Kidney capillary endothelial cell (primary cell): Measurements from ENCODE around the gene IGSF3.
"Not testable (repeated sequence)": the region's sequence is repeated elsewhere in the genome, so short reads cannot be mapped to it uniquely, and the experiment has no call there.

Source experiments
- DNase-seq: peaks from one replicate; pipeline ENCODE4 v3.0.0-alpha.2; 2018; ENCODE audit warnings: low spot score

IGSF3 gene

GRCh38 chr1:116573431-116574095 is 94.0 kb downstream of the IGSF3 start:
- DNase-seq: no peak

GRCh38 chr1:116572771-116573430 is 94.6 kb downstream of the IGSF3 start:
- DNase-seq: no peak

- DNase-seq: no peak
Measured at GRCh38 chr1:116572099-116572498, 95.4 kb downstream of the IGSF3 start.

- peak; percentile 45 for DNase-seq
Measured at GRCh38 chr1:116571215-116571919, 96.2 kb downstream of the IGSF3 start.

GRCh38 chr1:116570358-116571214 is 96.9 kb downstream of the IGSF3 start, which contains the start of gene CD58:
Gene CD58, minus strand, starts transcription at chr1:116571026. Its CDS starts 54 bp downstream, at chr1:116570972.
- DNase-seq: peak; percentile 81

- DNase-seq: no peak
Measured at GRCh38 chr1:116569776-116570357, 97.7 kb downstream of the IGSF3 start.

GRCh38 chr1:116569381-116569670 is 98.2 kb downstream of the IGSF3 start:
- no peak for DNase-seq

- DNase-seq: no peak
Measured at GRCh38 chr1:116568662-116569380, 98.7 kb downstream of the IGSF3 start.

GRCh38 chr1:116567790-116568661 is 99.5 kb downstream of the IGSF3 start:
- no peak for DNase-seq

- DNase-seq: no peak
Measured at GRCh38 chr1:116565222-116565621, 102.3 kb downstream of the IGSF3 start.

GRCh38 chr1:116564426-116564825 is 103.1 kb downstream of the IGSF3 start:
- no peak for DNase-seq

- not testable (repeated sequence) for DNase-seq
Measured at GRCh38 chr1:116562465-116562864, 105.1 kb downstream of the IGSF3 start.

- no peak for DNase-seq
Measured at GRCh38 chr1:116561563-116561962, 106.0 kb downstream of the IGSF3 start.

GRCh38 chr1:116560704-116561490 is 106.6 kb downstream of the IGSF3 start:
- no peak for DNase-seq

- no peak for DNase-seq
Measured at GRCh38 chr1:116559304-116559761, 108.2 kb downstream of the IGSF3 start.

GRCh38 chr1:116558571-116558970 is 109.0 kb downstream of the IGSF3 start:
- no peak for DNase-seq

GRCh38 chr1:116558140-116558549 is 109.4 kb downstream of the IGSF3 start:
- no peak for DNase-seq

GRCh38 chr1:116557323-116557878 is 110.1 kb downstream of the IGSF3 start:
- no peak for DNase-seq
